ENCODE data around the gene PIP4K2C. TPM values are rescaled to one million over a fixed set of nuclear protein-coding genes. Genes with fewer than 3 reads are reported as not detected.

PIP4K2C gene
- total RNA-seq, 1 experiment from 2014 or later = 37.1 TPM

DNA sequence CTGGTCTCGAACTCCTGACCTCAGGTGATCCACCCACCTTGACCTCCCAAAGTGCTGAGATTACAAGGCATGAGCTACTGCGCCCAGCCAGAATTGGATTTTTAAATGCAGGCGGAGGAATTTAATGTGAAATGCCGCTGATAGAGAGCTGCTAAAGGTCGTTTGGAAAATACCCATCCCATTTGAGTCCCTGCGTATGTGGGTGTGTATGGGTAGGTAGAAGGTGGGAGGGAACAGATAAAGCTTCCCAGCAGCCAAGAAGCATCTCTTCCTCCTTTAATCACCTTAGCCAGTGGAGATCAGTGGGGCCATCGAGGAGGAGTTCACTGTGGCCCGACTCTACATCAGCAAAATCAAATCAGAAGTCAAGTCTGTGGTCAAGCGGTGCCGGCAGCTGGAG lies 16.2 kb upstream of the PIP4K2C start:
- no peak overlapping the region for H3K27ac ChIP-seq (ENCODE audit: insufficient read length, low read depth, low read length)
- no peak overlapping the region; a peak in 1 of 7 replicates for H3K27ac Mint-ChIP-seq
- H3K18ac ChIP-seq (ENCODE audit: insufficient read length, low read depth, low read length) = no peak overlapping the region
- H3K9me3 Mint-ChIP-seq = no peaks in the 10 kb centered on the region
- TF ChIP-seq, protein P1, sequence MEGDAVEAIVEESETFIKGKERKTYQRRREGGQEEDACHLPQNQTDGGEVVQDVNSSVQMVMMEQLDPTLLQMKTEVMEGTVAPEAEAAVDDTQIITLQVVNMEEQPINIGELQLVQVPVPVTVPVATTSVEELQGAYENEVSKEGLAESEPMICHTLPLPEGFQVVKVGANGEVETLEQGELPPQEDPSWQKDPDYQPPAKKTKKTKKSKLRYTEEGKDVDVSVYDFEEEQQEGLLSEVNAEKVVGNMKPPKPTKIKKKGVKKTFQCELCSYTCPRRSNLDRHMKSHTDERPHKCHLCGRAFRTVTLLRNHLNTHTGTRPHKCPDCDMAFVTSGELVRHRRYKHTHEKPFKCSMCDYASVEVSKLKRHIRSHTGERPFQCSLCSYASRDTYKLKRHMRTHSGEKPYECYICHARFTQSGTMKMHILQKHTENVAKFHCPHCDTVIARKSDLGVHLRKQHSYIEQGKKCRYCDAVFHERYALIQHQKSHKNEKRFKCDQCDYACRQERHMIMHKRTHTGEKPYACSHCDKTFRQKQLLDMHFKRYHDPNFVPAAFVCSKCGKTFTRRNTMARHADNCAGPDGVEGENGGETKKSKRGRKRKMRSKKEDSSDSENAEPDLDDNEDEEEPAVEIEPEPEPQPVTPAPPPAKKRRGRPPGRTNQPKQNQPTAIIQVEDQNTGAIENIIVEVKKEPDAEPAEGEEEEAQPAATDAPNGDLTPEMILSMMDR (conservative IDR thresholded peaks at IDR 0.05) = no peak
- H3K14ac ChIP-seq (ENCODE audit: insufficient read depth, low read length) = no peak overlapping the region
- no peaks in the 10 kb centered on the region for H4K20me1 ChIP-seq (ENCODE audit: control insufficient read depth, insufficient read depth, insufficient read length)
- H3K9ac ChIP-seq (ENCODE audit: extremely low read depth, insufficient read length, low read length) = no peak overlapping the region
- H4K5ac ChIP-seq (ENCODE audit: insufficient read length, low read depth, low read length) = no peak overlapping the region
- no peak overlapping the region for H3K4me2 ChIP-seq (ENCODE audit: insufficient read depth, insufficient read length, low read length)
- H4K91ac ChIP-seq (ENCODE audit: insufficient read length, low read depth, low read length) = no peak overlapping the region
- H2AFZ ChIP-seq (ENCODE audit: low read length) = no peak overlapping the region
- WGBS (ENCODE audit: extremely low coverage, insufficient read length, low lambda C conversion rate) = no CpG with 5 or more reads among the region's 10 CpGs
- H3K36me3 Mint-ChIP-seq (ENCODE audit: insufficient read depth in 1 of 3, low read depth in 3 of 3) = peaks cover 49 to 81% (median 76%) of the 10 kb centered on the region in 3 experiments
- no peak overlapping the region for H3K4me3 Mint-ChIP-seq
- no peak overlapping the region for H3K23ac ChIP-seq (ENCODE audit: insufficient read length, low read depth, low read length)
- H3K4me1 ChIP-seq (ENCODE audit: insufficient read depth, low read length) = no peaks in the 10 kb centered on the region
- 0 out of 2 replicates have a peak, but pooled peaks cover 2% of the 10 kb centered on the region for H3K79me2 ChIP-seq (ENCODE audit: insufficient read depth, low read length)
- H2BK120ac ChIP-seq (ENCODE audit: low read depth, low read length, poor library complexity, severe bottlenecking) = no peak overlapping the region
- no peaks in the 10 kb centered on the region for H3K23me2 ChIP-seq (ENCODE audit: insufficient read length, low read depth, low read length, poor library complexity, severe bottlenecking)
- H3K79me1 ChIP-seq (ENCODE audit: insufficient read depth, low read depth, low read length, poor library complexity, severe bottlenecking) = no peaks in the 10 kb centered on the region
- H3K9me3 ChIP-seq (ENCODE audit: control insufficient read depth, low read depth, low read length) = no peaks in the 10 kb centered on the region
- no peak overlapping the region for H2BK15ac ChIP-seq (ENCODE audit: low read depth, low read length)
- H2BK12ac ChIP-seq (ENCODE audit: insufficient read length, low read depth, low read length) = no peak overlapping the region
- H3K27me3 ChIP-seq (ENCODE audit: insufficient read depth, low read length) = no peaks in the 10 kb centered on the region
- H2AK5ac ChIP-seq (ENCODE audit: insufficient read length, low read length) = no peak overlapping the region
- H3K4me1 Mint-ChIP-seq = no peaks in the 10 kb centered on the region
- no peak overlapping the region for H3K4ac ChIP-seq (ENCODE audit: low read depth, low read length)
- no peak overlapping the region for H3K56ac ChIP-seq (ENCODE audit: insufficient read length, low read depth, low read length)
- H4K8ac ChIP-seq (replicated peaks; ENCODE audit: insufficient read length, low read depth, low read length) = no peak overlapping the region
- DNase-seq = no peak
- no peak overlapping the region for H2BK20ac ChIP-seq (ENCODE audit: low read depth, low read length, poor library complexity, severe bottlenecking)
- no peak overlapping the region for H2BK5ac ChIP-seq (ENCODE audit: insufficient read length, low read length)
- no peak overlapping the region for H3T11ph ChIP-seq (ENCODE audit: low read length)
- H3K27me3 Mint-ChIP-seq (ENCODE audit: low read depth) = no peaks in the 10 kb centered on the region; the same call in 1 of the 2 replicates

Measured in H9 (cell line).